ENCODE data around the gene KIAA1671. TPM values are rescaled to one million over a fixed set of nuclear protein-coding genes. Genes with fewer than 3 reads are reported as not detected.

The KIAA1671 gene
- total and polyA plus RNA-seq, 9 of the 15 experiments (the other 6 are each of a cell fraction or from before 2014, with no cell fraction given) = under 0.01 to 0.11 (median 0.02) TPM; not detected in 5

- intact Hi-C loops (cut with micrococcal nuclease) = no loop called here
- H3K4me1 ChIP-seq (replicated peaks in 1 of 2; ENCODE audit: control insufficient read depth in 2 of 2, insufficient read depth in 2 of 2, low read length in 2 of 2) = peaks cover 2% of the 10 kb centered on the region in 2 experiments; a peak in 3 of 5 replicates
- ATAC-seq (no peak), DNase-seq (ENCODE audit: extremely low read depth in 1 of 4, low spot score in 3 of 4) (no peak), FAIRE-seq (no peak)
- TF ChIP-seq RBM25 (IDR thresholded peaks at IDR 0.05; ENCODE audit: low read depth, low read length, severe bottlenecking) = peak; percentile 37
- TF ChIP-seq CHCHD3 (CRISPR knock-in tag; IDR thresholded peaks at IDR 0.05) = no peak
- in situ Hi-C loops (cut with MboI) = no loop called here
- H2AFZ ChIP-seq (ENCODE audit: low read depth, low read length) = no peak overlapping the region
- H3K79me2 ChIP-seq (ENCODE audit: control insufficient read depth, insufficient read depth, low read length) = no peaks in the 10 kb centered on the region
- H3K36me3 ChIP-seq (ENCODE audit: control insufficient read depth, insufficient read depth, low read length) = no peaks in the 10 kb centered on the region
- H3K9ac ChIP-seq (ENCODE audit: insufficient read depth in 1 of 2, low read depth in 2 of 2, low read length in 2 of 2) = no peak overlapping the region
- H3K9me1 ChIP-seq (ENCODE audit: control insufficient read depth, insufficient read depth, low read length) = no peaks in the 10 kb centered on the region
- H3K27me3 ChIP-seq (ENCODE audit: control insufficient read depth in 2 of 2, insufficient read depth in 2 of 2, low read length in 2 of 2) = peaks cover 2 to 4% of the 10 kb centered on the region in 2 experiments; a peak in 2 of 5 replicates
- no peak overlapping the region for H3K27ac ChIP-seq (ENCODE audit: extremely low read depth, low read depth, low read length)
- BruUV-seq (replicated peaks) = no TSS peak
- no peaks in the 10 kb centered on the region; the same call in 1 of the 2 replicates for H4K20me1 ChIP-seq (replicated peaks; ENCODE audit: control insufficient read depth, insufficient read depth, low read length)
- no peak overlapping the region for H3K4me3 ChIP-seq
- 0% methylated on average over 7 of the region's 7 CpGs for WGBS (ENCODE audit: insufficient coverage, low coverage, missing lambda C conversion rate)
- H3K4me2 ChIP-seq (ENCODE audit: insufficient read depth, low read length) = no peak overlapping the region
- CTCF ChIA-PET (ENCODE audit: low intra/inter-chr PET ratio) = no interaction called here
- POLR2A ChIA-PET = interaction anchor here (0.6 kb wide), 1 partner anchor 21 kb away, joined by 3 read pairs; no protein-coding TSS in a partner anchor
- no peaks in the 10 kb centered on the region for H3K9me3 ChIP-seq (replicated peaks; ENCODE audit: control insufficient read depth, insufficient read depth, low read depth, low read length)
Observed at GRCh38 chr22:25105817-25106650, 153.5 kb downstream of the KIAA1671 start.

- CTCF ChIA-PET (ENCODE audit: low intra/inter-chr PET ratio) = interaction anchor here (0.5 kb wide), 1 partner anchor 22 kb away, joined by 3 read pairs; no protein-coding TSS in a partner anchor
- in situ Hi-C loops (cut with MboI) (no loop called here), intact Hi-C loops (cut with micrococcal nuclease) (no loop called here)
- Histone ChIP-seq H4K20me1 (replicated peaks; ENCODE audit: control insufficient read depth, insufficient read depth, low read length) (peaks cover 7% of the 10 kb centered on the region), H3K36me3 (ENCODE audit: control insufficient read depth, insufficient read depth, low read length) (no peaks in the 10 kb centered on the region), H3K4me2 (ENCODE audit: insufficient read depth, low read length) (no peak overlapping the region), H3K27me3 (ENCODE audit: control insufficient read depth in 2 of 2, insufficient read depth in 2 of 2, low read length in 2 of 2) (peaks cover 7 to 27% of the 10 kb centered on the region in 2 experiments; a peak in 4 of 5 replicates), H3K9me3 (replicated peaks; ENCODE audit: control insufficient read depth, insufficient read depth, low read depth, low read length) (no peaks in the 10 kb centered on the region), H3K27ac (ENCODE audit: extremely low read depth, low read depth, low read length) (no peak overlapping the region), H3K9ac (ENCODE audit: insufficient read depth in 1 of 2, low read depth in 2 of 2, low read length in 2 of 2) (no peak overlapping the region), H3K79me2 (ENCODE audit: control insufficient read depth, insufficient read depth, low read length) (no peaks in the 10 kb centered on the region), H3K4me3 (no peak overlapping the region), H3K4me1 (replicated peaks in 1 of 2; ENCODE audit: control insufficient read depth in 2 of 2, insufficient read depth in 2 of 2, low read length in 2 of 2) (peaks cover 0 to 6% of the 10 kb centered on the region in 2 experiments; a peak in 2 of 5 replicates), H3K9me1 (ENCODE audit: control insufficient read depth, insufficient read depth, low read length) (no peaks in the 10 kb centered on the region), H2AFZ (ENCODE audit: low read depth, low read length) (no peak overlapping the region)
- no peak for DNase-seq (ENCODE audit: extremely low read depth in 1 of 4, low spot score in 3 of 4)
- no TSS peak for BruUV-seq (replicated peaks)
- WGBS (ENCODE audit: insufficient coverage, low coverage, missing lambda C conversion rate) = 0% methylated on average over 6 of the region's 6 CpGs
- no peak for FAIRE-seq
- no peak for TF ChIP-seq ZNF764 (CRISPR knock-in tag; IDR thresholded peaks at IDR 0.05; ENCODE audit: low read depth)
- POLR2A ChIA-PET = interaction anchor here (1.4 kb wide), 1 partner anchor 16 kb away, joined by 4 read pairs; no protein-coding TSS in a partner anchor
- ATAC-seq = no peak
Observed at GRCh38 chr22:25109878-25110595, 157.5 kb downstream of the KIAA1671 start.
